Upper lobe of left lung (tissue), 6 donors: ENCODE results near the gene KRT26. TPM values are rescaled to one million over a fixed set of nuclear protein-coding genes. Genes with fewer than 3 reads are reported as not detected.
A peak's percentile ranks its signal among the peaks of the same experiment; 100 is the strongest.

Experiments
- ATAC-seq, 2 donors: fragments of 200-7000 bp; cut with Tn5 transposase; one replicate each; pipeline ENCODE4 v1.9.1; 2022; ENCODE audit warnings: mild to moderate bottlenecking in 2 of 2, moderate library complexity in 2 of 2; ENCODE audit not compliant: low FRiP score in 2 of 2
- DNase-seq, 2 donors: peaks; one replicate each; pipeline ENCODE4 v3.0.0-alpha.2; 2019 to 2020
- H3K27ac ChIP-seq, 4 donors: fragments of 200-600 bp; sonication (generic); one replicate each; pipeline ENCODE4 v1.5.1; 2016 to 2019
- H3K27me3 ChIP-seq, 4 donors: fragments of 200-600 bp; sonication (generic); one replicate each; pipeline ENCODE4 v1.5.1; 2017 to 2019
- H3K36me3 ChIP-seq, 4 donors: fragments of 200-600 bp; sonication (generic); one replicate each; pipeline ENCODE4 v1.5.1; 2016 to 2019
- H3K4me1 ChIP-seq, 4 donors: fragments of 200-600 bp; sonication (generic); one replicate each; pipeline ENCODE4 v1.5.1; 2018 to 2019
- H3K4me3 ChIP-seq, 4 donors: fragments of 200-600 bp; sonication (generic); one replicate each; pipeline ENCODE4 v1.5.1; 2017 to 2019; ENCODE audit warnings: mild to moderate bottlenecking in 2 of 4, moderate library complexity in 1 of 4
- H3K9me3 ChIP-seq, 4 donors: fragments of 200-600 bp; sonication (generic); one replicate each; pipeline ENCODE4 v1.5.1; 2018 to 2019
- EP300 ChIP-seq, 4 donors: sonication (generic); formaldehyde crosslinking; IDR thresholded peaks; one replicate each; pipeline ENCODE4 v1.5.1; 2017; ENCODE audit warnings: antibody characterized with exemption in 4 of 4, control low read depth in 2 of 4
- POLR2A ChIP-seq, 4 donors: fragments of 450-650 bp; IDR thresholded peaks; one replicate each; pipeline ENCODE4 v1.5.1; 2016 to 2017; ENCODE audit warnings: antibody characterized with exemption in 4 of 4, mild to moderate bottlenecking in 2 of 4
- POLR2AphosphoS5 ChIP-seq, 2 donors: sonication (generic); formaldehyde crosslinking; IDR thresholded peaks; one replicate each; pipeline ENCODE4 v1.5.1; 2017; ENCODE audit warnings: antibody characterized with exemption in 2 of 2
- WGBS, 2 donors: methylation state at CpG; one replicate each; pipeline ENCODE4 v1.1.5; 2017 to 2018; 5-methylcytosine and 5-hydroxymethylcytosine counted together
- total RNA-seq, 6 donors: library from RNA; depleted of rRNA in 4 of 6; stranded (reverse); fragments of >200 nt in 4 of 6; gene quantifications; one replicate each; pipeline versions ENCODE4 v1.1.0 to v1.2.1, GENCODE V29; 2016 to 2021
- TF ChIP-seq, protein P1 (sequence below), 6 experiments: fragments of 450-650 bp in 4 of 6; fragments of 200-600 bp in 2 of 6; sonication (generic) in 2 of 6; IDR thresholded peaks; one replicate each; pipeline ENCODE4 v1.5.1; 2016 to 2019; ENCODE audit warnings: antibody characterized with exemption in 6 of 6
- donor health status: DM: no; HTN: no; CAD: no; lungs with moderate emphysema.
- donor health status: DM: no; HTN: yes; CAD: no; lungs with severe emphysema.

The KRT26 gene
- total RNA-seq, 6 donors from 2014 or later: not detected

DNA sequence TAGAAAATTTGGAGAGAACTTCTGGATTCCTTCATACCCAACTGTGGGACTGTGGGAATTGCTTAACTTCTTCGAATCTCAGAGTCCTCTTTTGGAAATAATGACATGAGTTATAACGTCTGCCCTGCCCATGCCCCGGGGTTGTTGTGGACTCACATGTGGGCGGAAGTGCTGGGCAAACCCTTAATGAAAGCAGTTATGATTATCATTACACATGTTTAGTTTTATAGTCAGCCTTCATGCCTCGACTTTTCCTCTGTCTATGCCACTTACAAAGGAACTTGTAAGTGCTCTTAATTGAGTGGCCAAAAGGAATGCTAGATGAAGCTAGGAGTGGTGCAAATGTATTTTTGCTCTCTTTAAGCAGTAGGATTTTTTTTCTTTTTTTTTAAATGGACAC lies 6.5 kb upstream of the KRT26 start:
- peaks cover 0 to 6% (median 0%) of the 10 kb centered on the region in 4 donors for H3K27me3 ChIP-seq
- ATAC-seq: peak; percentile 21 to 65

DNA sequence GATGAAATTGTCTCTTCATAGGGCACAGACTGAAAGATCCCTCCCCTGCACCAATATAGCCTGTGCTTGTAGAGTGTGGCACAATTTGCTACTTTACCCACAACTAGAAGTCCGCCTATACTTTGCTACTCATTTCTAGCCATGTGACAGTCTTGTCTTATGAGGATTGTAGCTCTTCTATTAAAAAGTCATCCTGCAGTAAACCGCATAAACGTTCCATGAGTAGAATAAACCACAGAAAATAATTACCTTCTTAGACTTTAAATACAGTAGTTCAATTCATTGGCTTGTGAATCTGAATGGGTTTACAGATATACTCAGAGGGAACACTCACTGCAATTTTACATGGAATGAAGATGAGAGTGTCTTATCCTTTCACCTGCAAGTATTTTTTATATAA lies 6.0 kb upstream of the KRT26 start:
- TF ChIP-seq EP300 (IDR thresholded peaks at IDR 0.05) (no peak), POLR2AphosphoS5 (IDR thresholded peaks at IDR 0.05) (no peak), POLR2A (IDR thresholded peaks at IDR 0.05) (no peak)
- TF ChIP-seq, protein P1, sequence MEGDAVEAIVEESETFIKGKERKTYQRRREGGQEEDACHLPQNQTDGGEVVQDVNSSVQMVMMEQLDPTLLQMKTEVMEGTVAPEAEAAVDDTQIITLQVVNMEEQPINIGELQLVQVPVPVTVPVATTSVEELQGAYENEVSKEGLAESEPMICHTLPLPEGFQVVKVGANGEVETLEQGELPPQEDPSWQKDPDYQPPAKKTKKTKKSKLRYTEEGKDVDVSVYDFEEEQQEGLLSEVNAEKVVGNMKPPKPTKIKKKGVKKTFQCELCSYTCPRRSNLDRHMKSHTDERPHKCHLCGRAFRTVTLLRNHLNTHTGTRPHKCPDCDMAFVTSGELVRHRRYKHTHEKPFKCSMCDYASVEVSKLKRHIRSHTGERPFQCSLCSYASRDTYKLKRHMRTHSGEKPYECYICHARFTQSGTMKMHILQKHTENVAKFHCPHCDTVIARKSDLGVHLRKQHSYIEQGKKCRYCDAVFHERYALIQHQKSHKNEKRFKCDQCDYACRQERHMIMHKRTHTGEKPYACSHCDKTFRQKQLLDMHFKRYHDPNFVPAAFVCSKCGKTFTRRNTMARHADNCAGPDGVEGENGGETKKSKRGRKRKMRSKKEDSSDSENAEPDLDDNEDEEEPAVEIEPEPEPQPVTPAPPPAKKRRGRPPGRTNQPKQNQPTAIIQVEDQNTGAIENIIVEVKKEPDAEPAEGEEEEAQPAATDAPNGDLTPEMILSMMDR (IDR thresholded peaks at IDR 0.05): no peak
- H3K36me3 ChIP-seq: no peaks in the 10 kb centered on the region
- DNase-seq (no peak), ATAC-seq (no peak)
- no peak overlapping the region for H3K27ac ChIP-seq
- WGBS, 2 donors: 85 to 88% methylated on average over 3 of the region's 3 CpGs
- H3K27me3 ChIP-seq: peaks cover 0 to 6% (median 0%) of the 10 kb centered on the region in 4 donors
- H3K4me1 ChIP-seq: peaks cover 0 to 7% (median 1%) of the 10 kb centered on the region in 4 donors
- H3K4me3 ChIP-seq: no peak overlapping the region
- H3K9me3 ChIP-seq: no peaks in the 10 kb centered on the region

More for the DNA sequence above, 6.5 kb upstream of the KRT26 start:
- H3K36me3 ChIP-seq: no peaks in the 10 kb centered on the region
- H3K4me3 ChIP-seq: no peak overlapping the region
- 47 to 61% methylated on average over 5 of the region's 5 CpGs for WGBS, 2 donors
- H3K27ac ChIP-seq: no peak overlapping the region
- peaks cover 0 to 7% (median 1%) of the 10 kb centered on the region in 4 donors for H3K4me1 ChIP-seq
- H3K9me3 ChIP-seq: no peaks in the 10 kb centered on the region
- TF ChIP-seq, protein P1 (IDR thresholded peaks at IDR 0.05): no peak
- TF ChIP-seq POLR2A (IDR thresholded peaks at IDR 0.05) (no peak), EP300 (IDR thresholded peaks at IDR 0.05) (no peak), POLR2AphosphoS5 (IDR thresholded peaks at IDR 0.05) (no peak)
- DNase-seq: no peak

DNA sequence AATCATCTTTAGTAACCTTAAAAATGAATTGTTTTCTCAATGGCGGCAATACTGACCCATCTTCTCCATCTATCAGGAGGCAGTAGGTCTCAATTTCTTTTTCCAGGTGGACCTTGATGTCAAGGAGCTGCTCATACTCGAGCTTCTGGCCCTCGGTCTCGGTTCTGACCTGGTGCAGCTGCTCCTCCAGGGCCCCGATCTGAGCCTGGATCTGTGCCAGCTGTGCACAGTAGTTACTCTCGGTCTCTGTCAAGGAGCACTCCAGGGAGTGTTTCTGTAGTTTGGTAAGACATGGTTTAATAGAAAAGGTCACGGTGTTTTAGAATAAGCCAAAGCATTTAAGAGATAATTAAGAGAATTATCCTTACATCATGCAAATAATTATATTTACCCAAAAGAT lies 5.5 kb upstream of the KRT26 start:
- Histone ChIP-seq H3K27me3 (peaks cover 0 to 6% (median 0%) of the 10 kb centered on the region in 4 donors), H3K9me3 (no peaks in the 10 kb centered on the region), H3K36me3 (no peaks in the 10 kb centered on the region), H3K4me1 (peaks cover 0 to 7% (median 1%) of the 10 kb centered on the region in 4 donors), H3K27ac (no peak overlapping the region), H3K4me3 (no peak overlapping the region)
- WGBS, 2 donors: 56 to 61% methylated on average over 4 to 7 of the region's 7 CpGs
- ATAC-seq (no peak), DNase-seq (no peak)
- no peak for TF ChIP-seq EP300 (IDR thresholded peaks at IDR 0.05)
- TF ChIP-seq POLR2A (IDR thresholded peaks at IDR 0.05): no peak
- no peak for TF ChIP-seq POLR2AphosphoS5 (IDR thresholded peaks at IDR 0.05)

DNA sequence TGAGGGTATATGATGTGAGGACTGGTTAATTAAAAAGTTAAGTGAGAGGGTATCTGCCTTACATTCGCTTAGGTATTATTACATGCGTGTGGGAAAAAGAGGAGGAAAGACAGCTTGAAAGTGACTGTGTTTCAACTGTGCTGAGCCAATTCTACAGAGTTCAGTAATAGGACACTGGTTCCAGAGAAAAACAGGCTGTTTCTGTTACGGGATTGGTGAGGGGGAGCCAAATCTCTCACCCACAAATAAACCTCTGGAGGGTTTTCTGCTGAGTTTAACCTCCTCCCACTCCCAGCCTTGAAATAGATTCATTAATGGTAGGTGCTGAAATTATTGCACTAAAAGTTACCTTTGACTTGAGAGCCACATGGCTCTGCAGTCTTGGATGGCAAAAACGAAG lies 3.9 kb upstream of the KRT26 start:
- Histone ChIP-seq H3K4me3 (no peak overlapping the region), H3K4me1 (peaks cover 0 to 7% (median 1%) of the 10 kb centered on the region in 4 donors), H3K27ac (no peak overlapping the region), H3K9me3 (no peaks in the 10 kb centered on the region), H3K27me3 (peaks cover 0 to 6% (median 0%) of the 10 kb centered on the region in 4 donors), H3K36me3 (no peaks in the 10 kb centered on the region)
- no peak for DNase-seq
- WGBS, 2 donors: 77 to 81% methylated on average over 4 of the region's 4 CpGs
- TF ChIP-seq EP300 (IDR thresholded peaks at IDR 0.05) (no peak), POLR2A (IDR thresholded peaks at IDR 0.05) (no peak), POLR2AphosphoS5 (IDR thresholded peaks at IDR 0.05) (no peak)
- TF ChIP-seq, protein P1 (IDR thresholded peaks at IDR 0.05): no peak
- no peak for ATAC-seq

DNA sequence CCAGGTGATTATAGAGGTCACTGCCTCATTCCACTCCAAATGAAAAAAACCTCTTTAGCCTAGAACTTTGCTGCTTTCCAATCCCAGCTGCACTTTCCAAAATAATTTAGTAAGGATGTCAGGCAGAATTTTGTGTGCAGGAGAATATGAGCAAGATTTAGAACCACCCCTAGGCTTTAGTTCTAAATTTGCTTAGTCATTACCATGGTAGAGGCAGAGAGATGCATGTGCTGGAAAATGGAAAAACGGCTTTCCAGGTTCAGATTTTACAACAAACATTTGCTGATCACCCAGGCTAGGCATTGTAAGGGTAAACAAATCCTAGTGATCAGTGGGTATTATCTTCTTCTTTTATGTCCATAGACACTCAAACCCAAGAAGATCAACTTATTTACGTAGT lies 6.3 kb downstream of the KRT26 start:
- Histone ChIP-seq H3K9me3 (peaks cover 4 to 19% (median 15%) of the 10 kb centered on the region in 4 donors), H3K27ac (no peak overlapping the region), H3K4me3 (no peak overlapping the region), H3K4me1 (no peaks in the 10 kb centered on the region), H3K27me3 (no peaks in the 10 kb centered on the region), H3K36me3 (no peaks in the 10 kb centered on the region)
- DNase-seq: no peak
- TF ChIP-seq POLR2A (IDR thresholded peaks at IDR 0.05): no peak
- TF ChIP-seq POLR2AphosphoS5 (IDR thresholded peaks at IDR 0.05): no peak
- TF ChIP-seq, protein P1 (IDR thresholded peaks at IDR 0.05): no peak
- no peak for TF ChIP-seq EP300 (IDR thresholded peaks at IDR 0.05)
- WGBS, 2 donors: 81 to 83% methylated on average over 2 of the region's 2 CpGs
- no peak for ATAC-seq
